Stimulated activated CD4-positive, alpha-beta T cell treated with anti-CD3 and anti-CD28 coated beads, Interleukin-4, amount 100 ng/mL, for 24 hours (primary cell): ENCODE results near the gene SURF4.
"Not testable (repeated sequence)": the region's sequence is repeated elsewhere in the genome, so short reads cannot be mapped to it uniquely, and the experiment has no call there.

Experiments
- DNase-seq: peaks from one replicate; pipeline ENCODE4 v3.0.0-alpha.2; 2020

SURF4 gene

DNA sequence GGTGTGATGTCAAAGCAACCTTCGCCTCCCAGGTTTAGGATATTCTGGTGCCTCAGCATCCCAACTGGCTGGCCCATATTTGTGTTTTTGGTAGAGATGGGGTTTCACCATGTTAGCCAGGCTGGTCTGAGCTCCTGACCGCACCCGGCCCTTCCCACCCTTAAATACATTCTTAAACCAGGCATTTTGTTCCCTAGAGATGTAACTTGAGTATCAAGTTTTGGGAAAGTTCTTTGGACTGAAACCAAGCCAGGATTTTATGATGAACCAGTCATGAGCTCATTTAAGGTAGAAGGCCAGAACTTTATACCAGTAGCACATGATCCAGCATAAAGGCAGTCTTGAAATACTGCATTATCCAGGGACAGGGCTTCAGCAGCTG lies 24.3 kb downstream of the SURF4 start:
- DNase-seq, result no peak

DNA sequence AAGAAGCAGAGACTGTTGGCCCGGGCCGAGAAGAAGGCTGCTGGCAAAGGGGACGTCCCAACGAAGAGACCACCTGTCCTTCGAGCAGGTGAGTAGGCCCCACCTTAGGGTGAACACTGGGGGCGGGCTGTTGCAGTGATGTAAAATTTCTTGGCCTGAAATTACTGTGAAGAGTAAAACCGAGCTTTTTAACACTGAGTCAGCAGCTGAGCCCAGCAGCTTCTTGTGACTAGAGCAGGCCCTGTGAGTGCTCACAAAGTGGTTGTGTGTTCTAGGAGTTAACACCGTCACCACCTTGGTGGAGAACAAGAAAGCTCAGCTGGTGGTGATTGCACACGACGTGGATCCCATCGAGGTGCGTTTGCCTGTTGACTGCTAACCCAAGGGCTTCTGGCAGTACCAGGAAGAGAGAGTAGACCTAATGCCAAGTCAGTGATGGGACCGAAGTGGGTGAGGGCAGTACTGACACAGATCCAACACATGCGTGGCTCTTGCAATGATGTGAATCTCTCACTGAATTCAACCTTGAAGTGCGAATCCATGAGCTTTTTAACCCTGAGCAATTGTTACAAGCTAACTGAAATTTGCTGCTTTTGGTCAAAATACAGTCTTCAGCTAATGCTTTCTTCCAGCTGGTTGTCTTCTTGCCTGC lies 25.8 kb downstream of the SURF4 start:
- no peak for DNase-seq

GRCh38 chr9:133348718-133349573 lies 26.9 kb downstream of the SURF4 start:
- DNase-seq, result no peak

DNA sequence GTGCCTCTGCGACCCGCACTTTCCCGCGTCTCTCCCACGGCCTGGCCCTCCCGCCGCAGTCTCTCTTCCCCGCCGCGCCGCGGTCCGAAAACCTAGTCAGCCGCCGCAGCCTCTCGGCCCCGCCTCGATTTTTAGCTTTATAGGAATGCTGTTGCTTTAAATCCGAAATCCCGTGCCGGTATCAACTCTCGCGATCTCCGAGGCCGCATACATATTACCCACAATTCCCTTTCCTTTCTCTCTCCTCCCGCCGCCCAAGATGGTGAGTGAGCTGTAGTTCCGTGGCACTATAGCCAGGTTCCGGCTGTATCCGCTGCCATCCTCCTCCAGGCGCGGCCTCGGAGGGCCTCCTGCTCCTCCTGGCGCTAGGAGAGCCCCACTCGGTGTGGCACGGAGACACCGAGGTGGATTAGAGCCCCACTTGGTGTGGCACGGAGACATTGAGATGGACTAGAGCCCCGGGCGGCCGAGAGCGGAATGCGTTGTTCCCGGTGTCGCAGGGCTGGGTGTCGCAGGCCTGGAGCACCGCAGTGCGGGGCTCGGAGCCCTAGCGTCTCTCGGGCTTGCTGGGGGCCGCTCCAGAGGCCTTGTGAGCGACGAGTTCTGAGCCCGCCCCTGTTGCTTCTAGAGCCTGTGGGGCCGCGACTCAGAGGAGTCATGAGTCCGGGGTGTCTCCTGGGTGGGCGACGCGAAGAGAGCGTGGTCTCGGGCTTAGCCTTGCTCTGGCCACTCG lies 27.7 kb downstream of the SURF4 start, which contains the start of the genes MED22 and RPL7A:
Gene MED22 (minus strand): TSS at position 147 of the 733 bp plus-strand sequence. CDS start 1,469 bp downstream, outside the sequence.
Gene RPL7A (plus strand): TSS at position 234 of the 733 bp plus-strand sequence. CDS start 26 bp downstream, at position 260.
- DNase-seq, result peak; percentile 95

- peak; percentile 47 for DNase-seq
Observed at GRCh38 chr9:133347515-133347984, 28.3 kb downstream of the SURF4 start.

DNA sequence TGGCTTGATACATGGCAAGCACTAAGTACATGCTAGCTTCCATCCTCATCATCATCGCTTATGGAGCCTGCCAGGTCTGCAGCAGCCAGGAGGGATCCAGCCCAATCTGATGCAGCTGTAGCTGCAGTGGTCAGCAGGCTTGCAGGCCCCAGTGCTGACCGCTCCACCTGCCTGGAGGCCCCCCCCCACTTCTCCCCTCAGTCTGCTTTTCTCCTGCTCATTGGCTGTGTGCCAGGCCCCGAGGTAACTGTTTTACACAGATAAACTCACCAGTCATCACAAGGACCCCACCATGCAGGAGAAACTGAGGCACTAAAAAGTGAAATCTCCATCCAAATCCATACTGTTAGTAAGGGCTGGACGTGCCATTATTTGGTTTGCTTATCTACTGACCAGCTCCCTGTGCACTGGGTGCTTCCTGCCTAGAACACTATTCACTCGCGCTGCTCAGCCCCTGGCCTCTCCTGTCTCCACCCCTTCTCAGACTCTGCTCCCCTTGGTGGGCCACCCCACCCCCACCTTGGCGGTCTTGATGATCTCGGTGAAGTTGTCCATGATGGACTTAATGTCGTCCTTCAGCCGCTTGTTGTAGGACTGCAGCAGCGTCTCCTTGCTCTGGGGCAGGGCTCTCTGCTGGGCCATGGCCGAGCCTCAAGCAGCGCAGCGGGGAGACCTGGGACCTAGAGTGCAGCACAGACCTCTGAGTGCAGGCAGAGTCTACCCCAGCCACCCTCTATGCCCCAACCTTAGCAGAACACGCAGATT lies 29.7 kb downstream of the SURF4 start:
- no peak for DNase-seq

- DNase-seq, result no peak
Observed at GRCh38 chr9:133345596-133345995, 30.3 kb downstream of the SURF4 start.

- no peak for DNase-seq
Observed at GRCh38 chr9:133344979-133345378, 30.9 kb downstream of the SURF4 start.

GRCh38 chr9:133344071-133344470 lies 31.8 kb downstream of the SURF4 start:
- DNase-seq, result no peak

GRCh38 chr9:133342570-133342969 lies 33.3 kb downstream of the SURF4 start:
- no peak for DNase-seq

DNA sequence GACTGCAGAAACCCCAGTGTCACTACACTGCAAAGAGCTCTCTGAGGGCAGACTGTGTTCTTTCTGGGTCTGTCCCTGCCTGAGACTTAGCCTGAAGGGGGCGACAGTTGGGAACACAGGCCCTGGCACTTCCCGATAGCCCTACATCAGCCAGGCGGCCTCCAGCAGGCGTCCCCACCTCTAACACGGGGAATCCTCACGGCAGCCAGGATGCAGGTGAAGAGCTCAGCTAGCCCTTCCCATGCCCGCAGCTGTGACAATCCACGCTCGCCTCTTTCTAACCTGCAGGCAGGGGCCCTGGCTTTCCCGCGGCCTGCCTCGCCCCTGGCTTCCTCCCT lies 33.8 kb downstream of the SURF4 start:
- no peak for DNase-seq

GRCh38 chr9:133341369-133342068 lies 34.3 kb downstream of the SURF4 start:
- DNase-seq, result no peak

DNA sequence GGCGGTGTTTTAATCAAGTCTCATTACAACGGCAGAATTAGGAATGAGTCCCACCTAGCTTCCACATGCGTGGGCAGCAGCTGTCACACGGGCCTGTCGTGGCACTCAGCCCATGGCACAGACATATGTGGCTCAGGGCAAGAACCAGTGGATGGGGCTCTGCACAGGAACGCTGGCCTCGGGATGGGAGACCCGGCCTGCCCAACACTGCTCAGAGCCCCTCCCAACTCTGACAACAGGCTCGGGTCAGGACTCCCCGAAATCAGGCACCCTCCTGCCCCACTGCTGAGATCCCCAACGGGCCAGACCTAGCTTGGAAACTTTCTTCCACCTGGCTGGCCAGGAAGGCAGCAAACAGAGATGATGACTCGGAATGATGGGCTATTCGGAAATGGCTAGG lies 34.9 kb downstream of the SURF4 start:
- no peak for DNase-seq

GRCh38 chr9:133340256-133340655 lies 35.6 kb downstream of the SURF4 start:
- no peak for DNase-seq

DNA sequence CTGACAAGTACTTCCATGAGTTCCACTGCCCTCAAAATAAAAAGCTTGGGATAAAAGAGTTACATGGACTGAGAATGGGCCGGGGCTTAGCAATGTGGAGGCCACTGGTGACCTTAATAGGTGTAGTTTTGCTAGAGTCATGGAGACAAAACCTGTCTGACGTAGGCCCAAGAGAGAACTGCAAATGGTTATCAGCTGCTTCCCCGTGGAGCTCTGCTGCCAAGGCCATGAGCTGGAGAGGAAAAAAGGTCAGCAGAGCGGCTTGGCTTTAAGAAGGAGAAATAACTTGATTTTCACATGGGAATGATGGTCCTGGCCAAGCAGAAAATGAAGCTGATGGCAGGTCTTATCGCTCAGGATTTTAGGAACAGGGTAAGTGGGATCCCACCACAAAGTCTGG lies 36.2 kb downstream of the SURF4 start:
- DNase-seq, result no peak

GRCh38 chr9:133335924-133336811 lies 39.7 kb downstream of the SURF4 start, which contains the start of gene SURF6:
Gene SURF6 (minus strand): TSS chr9:133336188. CDS start chr9:133336132, 56 bp downstream.
- DNase-seq, result peak; percentile 95

GRCh38 chr9:133334888-133335287 lies 41.0 kb downstream of the SURF4 start:
- not testable (repeated sequence) for DNase-seq

DNA sequence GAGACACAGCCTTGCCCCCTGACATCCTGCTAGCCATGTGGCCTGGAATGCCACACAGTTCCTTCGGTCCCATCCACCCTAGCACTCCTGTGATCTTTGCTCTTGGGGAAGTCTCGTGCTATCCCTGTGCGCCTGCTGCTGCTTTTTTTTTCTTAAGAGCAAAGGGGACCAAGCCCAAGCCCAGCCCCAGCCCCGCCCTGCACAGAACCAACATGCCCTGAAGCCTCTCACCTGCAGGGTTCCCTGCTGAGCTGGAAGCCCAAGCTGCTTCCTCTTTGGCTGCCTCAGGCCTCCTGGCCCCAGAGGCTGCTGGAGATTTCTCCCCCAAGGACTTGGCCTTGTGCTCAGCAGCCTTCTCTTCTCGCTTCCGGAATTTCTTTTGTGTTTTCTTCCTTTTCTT lies 41.7 kb downstream of the SURF4 start:
- no peak for DNase-seq

GRCh38 chr9:133333566-133333965 lies 42.3 kb downstream of the SURF4 start:
- no peak for DNase-seq

DNA sequence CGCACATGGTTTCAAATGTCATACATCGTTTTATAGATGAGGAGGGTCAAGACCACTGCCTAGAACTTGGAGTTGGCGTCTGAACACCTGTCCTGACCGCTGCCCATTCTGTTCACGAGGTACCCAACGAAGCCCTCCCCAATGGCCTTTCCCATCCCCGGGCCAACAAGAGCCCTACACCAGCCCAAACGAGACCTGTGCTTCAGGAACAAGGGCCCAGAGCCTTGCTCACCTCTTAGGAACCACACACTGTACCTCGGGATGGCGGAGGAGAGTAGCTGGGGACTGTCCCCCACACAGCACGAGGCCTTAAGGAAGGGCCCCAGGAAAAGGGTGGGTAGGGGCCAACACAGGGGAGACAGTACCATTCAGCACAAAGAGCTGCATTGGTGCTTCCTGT lies 42.8 kb downstream of the SURF4 start:
- DNase-seq, result no peak

DNA sequence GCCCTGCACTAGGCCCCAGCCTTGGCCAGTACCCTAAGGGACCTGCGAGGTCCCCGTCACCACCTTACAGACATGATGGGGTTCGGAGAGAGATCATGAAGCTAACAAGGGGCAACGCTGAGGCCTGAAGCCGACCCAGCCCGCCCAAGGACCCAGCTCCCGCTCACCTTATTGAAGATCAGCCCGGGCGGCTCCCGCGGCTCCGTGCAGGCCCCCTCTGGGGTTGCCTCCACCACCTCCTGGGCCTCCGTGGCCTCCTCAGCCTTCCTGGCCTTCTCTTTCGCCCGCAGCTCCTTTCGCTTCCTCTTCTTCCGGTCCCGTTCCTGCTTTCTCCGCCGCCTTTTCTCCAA lies 43.5 kb downstream of the SURF4 start:
- DNase-seq, result no peak
